Measurements from ENCODE around the gene APBA2.

Gene APBA2

GRCh38 chr15:29058903-29059539 is 173.2 kb downstream of the APBA2 start:
- H3K4me1 ChIP-seq (ENCODE audit: control insufficient read depth, insufficient read depth, low read length), result peaks cover 12% of the 10 kb centered on the region
- H3K4me3 ChIP-seq (ENCODE audit: low read depth, low read length), result no peak overlapping the region
- H3K27me3 ChIP-seq (ENCODE audit: control insufficient read depth, insufficient read depth, low read length), result no peaks in the 10 kb centered on the region
- no peaks in the 10 kb centered on the region for H3K36me3 ChIP-seq (ENCODE audit: control insufficient read depth, insufficient read depth, low read length)
- H3K9ac ChIP-seq (ENCODE audit: low read depth, low read length), result no peak overlapping the region
- no peaks in the 10 kb centered on the region for H3K9me3 ChIP-seq (ENCODE audit: control insufficient read depth, insufficient read depth, low read length)

DNA sequence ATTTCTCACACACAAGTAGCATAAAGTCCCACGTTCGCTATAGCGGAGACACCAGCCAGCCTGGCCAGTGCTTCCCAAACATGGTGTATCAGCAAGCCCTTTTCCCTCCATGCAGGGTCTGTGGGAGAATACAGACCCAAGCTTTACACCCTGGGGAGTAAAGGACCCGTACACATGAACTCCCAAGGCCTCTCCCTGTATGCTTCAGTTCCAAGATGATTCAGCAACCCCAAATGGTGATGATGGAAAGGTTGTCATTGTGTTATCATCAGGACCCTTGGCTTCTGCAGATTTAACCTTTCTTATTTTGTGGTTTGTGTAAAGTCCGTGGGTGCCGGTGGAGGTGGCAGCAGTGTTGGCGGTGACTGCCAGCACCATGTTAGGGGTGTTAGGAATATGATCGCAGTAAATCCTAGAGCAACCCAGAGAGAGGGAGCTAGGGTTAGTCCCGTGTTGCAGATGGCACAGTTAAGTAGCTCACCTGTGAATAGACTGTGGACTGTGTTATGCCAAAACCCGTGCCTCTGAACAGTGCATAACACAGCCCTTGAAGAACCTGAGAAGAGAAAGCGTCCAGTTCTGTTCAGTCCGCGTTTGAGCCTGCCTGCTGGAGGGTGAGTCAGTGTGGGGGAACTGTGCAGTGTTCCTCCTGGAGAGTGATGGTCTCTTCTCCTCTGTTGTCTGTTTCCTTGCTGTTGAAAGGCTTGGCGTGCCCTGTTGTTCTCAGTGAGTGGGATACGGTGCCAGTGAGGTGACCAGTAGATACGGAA is 174.3 kb downstream of the APBA2 start:
- Histone ChIP-seq H3K4me3 (ENCODE audit: low read depth, low read length) (no peak overlapping the region), H3K36me3 (ENCODE audit: control insufficient read depth, insufficient read depth, low read length) (no peaks in the 10 kb centered on the region), H3K9me3 (ENCODE audit: control insufficient read depth, insufficient read depth, low read length) (no peaks in the 10 kb centered on the region), H3K4me1 (ENCODE audit: control insufficient read depth, insufficient read depth, low read length) (peaks cover 12% of the 10 kb centered on the region), H3K9ac (ENCODE audit: low read depth, low read length) (no peak overlapping the region), H3K27me3 (ENCODE audit: control insufficient read depth, insufficient read depth, low read length) (no peaks in the 10 kb centered on the region)

DNA sequence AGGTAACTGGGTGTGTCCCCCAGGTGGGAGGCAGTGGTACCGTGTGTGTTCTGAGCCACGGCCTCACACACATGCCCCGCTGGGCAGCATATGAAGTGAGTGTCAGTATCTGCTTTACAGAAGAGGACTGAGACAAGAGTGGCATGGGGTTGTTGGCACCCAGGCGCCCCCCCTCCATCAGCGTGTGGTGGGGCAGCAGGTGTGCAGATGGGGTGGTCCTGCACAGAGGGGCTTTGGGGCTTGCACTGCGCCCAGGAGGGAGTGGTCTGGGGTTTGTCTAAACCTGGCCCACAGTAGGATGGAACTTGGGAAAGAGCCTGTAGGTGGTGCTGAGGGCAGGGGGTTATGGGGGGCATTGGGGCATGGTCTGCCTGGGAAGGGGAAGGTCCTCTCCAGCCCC is 176.0 kb downstream of the APBA2 start:
- Histone ChIP-seq H3K4me3 (ENCODE audit: low read depth, low read length) (no peak overlapping the region), H3K36me3 (ENCODE audit: control insufficient read depth, insufficient read depth, low read length) (no peaks in the 10 kb centered on the region), H3K9me3 (ENCODE audit: control insufficient read depth, insufficient read depth, low read length) (no peaks in the 10 kb centered on the region), H3K27me3 (ENCODE audit: control insufficient read depth, insufficient read depth, low read length) (no peaks in the 10 kb centered on the region), H3K9ac (ENCODE audit: low read depth, low read length) (no peak overlapping the region), H3K4me1 (ENCODE audit: control insufficient read depth, insufficient read depth, low read length) (peaks cover 11% of the 10 kb centered on the region)

- no peaks in the 10 kb centered on the region for H3K36me3 ChIP-seq (ENCODE audit: control insufficient read depth, insufficient read depth, low read length)
- H3K4me1 ChIP-seq (ENCODE audit: control insufficient read depth, insufficient read depth, low read length), result peaks cover 6% of the 10 kb centered on the region
- no peak overlapping the region for H3K9ac ChIP-seq (ENCODE audit: low read depth, low read length)
- H3K9me3 ChIP-seq (ENCODE audit: control insufficient read depth, insufficient read depth, low read length), result no peaks in the 10 kb centered on the region
- H3K27me3 ChIP-seq (ENCODE audit: control insufficient read depth, insufficient read depth, low read length), result no peaks in the 10 kb centered on the region
- H3K4me3 ChIP-seq (ENCODE audit: low read depth, low read length), result no peak overlapping the region
These were observed 176.4 kb downstream of the APBA2 start for GRCh38 chr15:29062179-29062591.

DNA sequence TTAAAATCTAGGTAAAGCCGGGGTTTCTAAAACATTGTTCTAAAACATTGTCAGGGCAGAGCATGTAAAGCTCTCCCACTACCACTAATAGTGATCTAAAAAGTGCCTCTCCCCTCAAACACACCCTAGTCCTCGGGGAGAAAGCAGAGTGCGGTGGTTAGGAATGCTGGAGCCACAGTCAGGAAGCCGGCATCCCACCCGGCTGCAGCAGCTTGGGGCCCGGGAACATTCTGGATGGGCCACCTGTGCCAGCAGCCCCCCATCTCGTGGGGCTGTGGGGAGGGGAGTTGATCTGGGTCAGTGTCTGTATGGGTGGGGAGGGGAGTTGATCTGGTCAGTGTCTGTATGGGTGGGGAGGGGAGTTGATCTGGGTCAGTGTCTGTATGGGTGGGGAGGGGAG is 176.9 kb downstream of the APBA2 start:
- Histone ChIP-seq H3K36me3 (ENCODE audit: control insufficient read depth, insufficient read depth, low read length) (no peaks in the 10 kb centered on the region), H3K27me3 (ENCODE audit: control insufficient read depth, insufficient read depth, low read length) (no peaks in the 10 kb centered on the region), H3K9ac (ENCODE audit: low read depth, low read length) (no peak overlapping the region), H3K9me3 (ENCODE audit: control insufficient read depth, insufficient read depth, low read length) (no peaks in the 10 kb centered on the region), H3K4me1 (ENCODE audit: control insufficient read depth, insufficient read depth, low read length) (peaks cover 2% of the 10 kb centered on the region), H3K4me3 (ENCODE audit: low read depth, low read length) (no peak overlapping the region)

DNA sequence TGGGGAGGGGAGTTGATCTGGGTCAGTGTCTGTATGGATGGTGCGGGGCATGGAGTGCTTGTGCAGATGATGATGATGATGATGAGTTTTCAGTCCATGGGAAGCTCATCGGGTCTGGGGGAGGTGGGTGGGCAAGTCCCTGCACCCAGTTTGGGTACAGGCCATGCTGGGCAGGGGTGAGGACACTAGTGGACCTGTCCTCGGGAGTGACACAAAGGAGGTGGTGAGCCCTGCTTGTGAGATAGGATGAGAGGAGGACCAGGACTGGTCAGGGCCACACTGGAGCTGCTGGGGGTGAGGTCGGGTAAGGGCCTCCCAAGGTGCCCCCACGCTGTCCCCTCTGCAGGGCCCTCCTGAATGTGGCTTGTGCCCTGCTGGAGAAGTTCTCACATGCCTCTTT is 177.9 kb downstream of the APBA2 start:
- Histone ChIP-seq H3K9ac (ENCODE audit: low read depth, low read length) (no peak overlapping the region), H3K36me3 (ENCODE audit: control insufficient read depth, insufficient read depth, low read length) (no peaks in the 10 kb centered on the region), H3K4me3 (ENCODE audit: low read depth, low read length) (no peak overlapping the region), H3K4me1 (ENCODE audit: control insufficient read depth, insufficient read depth, low read length) (no peaks in the 10 kb centered on the region), H3K27me3 (ENCODE audit: control insufficient read depth, insufficient read depth, low read length) (no peaks in the 10 kb centered on the region), H3K9me3 (ENCODE audit: control insufficient read depth, insufficient read depth, low read length) (no peaks in the 10 kb centered on the region)

DNA sequence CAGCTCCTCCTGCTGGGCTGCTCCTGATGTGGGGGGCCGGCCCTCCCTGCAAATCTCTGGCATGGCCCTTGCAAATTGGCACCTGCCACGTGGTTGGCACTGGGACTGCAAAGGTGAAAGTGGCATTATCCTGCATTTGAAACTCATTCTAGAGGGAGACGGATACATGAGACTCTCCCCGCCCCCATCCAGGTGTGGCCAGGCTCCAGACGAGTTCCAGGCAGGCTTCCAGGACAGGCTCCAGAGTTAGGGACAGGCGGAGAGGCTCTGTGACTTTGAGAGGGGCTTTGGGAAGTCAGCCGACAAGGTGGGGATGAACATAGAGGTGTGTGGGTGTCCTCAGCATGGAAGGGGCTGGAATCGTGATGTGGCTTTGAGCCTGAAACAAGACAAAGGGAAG is 178.5 kb downstream of the APBA2 start:
- Histone ChIP-seq H3K27me3 (ENCODE audit: control insufficient read depth, insufficient read depth, low read length) (no peaks in the 10 kb centered on the region), H3K9ac (ENCODE audit: low read depth, low read length) (no peak overlapping the region), H3K36me3 (ENCODE audit: control insufficient read depth, insufficient read depth, low read length) (no peaks in the 10 kb centered on the region), H3K4me3 (ENCODE audit: low read depth, low read length) (no peak overlapping the region), H3K9me3 (ENCODE audit: control insufficient read depth, insufficient read depth, low read length) (no peaks in the 10 kb centered on the region), H3K4me1 (ENCODE audit: control insufficient read depth, insufficient read depth, low read length) (no peaks in the 10 kb centered on the region)

DNA sequence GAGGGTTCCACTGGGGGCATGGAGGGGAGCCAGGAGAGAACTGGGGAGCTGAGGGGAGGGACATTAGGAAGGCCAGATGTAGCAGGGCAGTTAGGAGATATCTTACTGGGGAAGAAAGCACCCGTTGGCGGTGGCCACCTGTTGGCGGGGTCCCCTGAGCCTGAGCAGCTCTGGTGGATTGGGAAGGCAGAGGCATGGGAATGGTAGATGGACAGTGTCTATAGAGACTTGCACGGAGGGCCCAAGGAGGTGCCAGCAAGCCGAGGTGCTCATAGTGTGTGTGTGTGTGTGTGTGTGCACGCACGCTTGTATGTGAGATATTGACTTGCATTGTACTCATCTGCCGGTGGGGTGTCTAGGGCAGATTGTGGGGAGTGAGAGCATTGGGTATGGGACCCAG is 179.0 kb downstream of the APBA2 start:
- Histone ChIP-seq H3K4me1 (ENCODE audit: control insufficient read depth, insufficient read depth, low read length) (no peaks in the 10 kb centered on the region), H3K36me3 (ENCODE audit: control insufficient read depth, insufficient read depth, low read length) (no peaks in the 10 kb centered on the region), H3K27me3 (ENCODE audit: control insufficient read depth, insufficient read depth, low read length) (no peaks in the 10 kb centered on the region), H3K9me3 (ENCODE audit: control insufficient read depth, insufficient read depth, low read length) (no peaks in the 10 kb centered on the region), H3K4me3 (ENCODE audit: low read depth, low read length) (no peak overlapping the region), H3K9ac (ENCODE audit: low read depth, low read length) (no peak overlapping the region)

DNA sequence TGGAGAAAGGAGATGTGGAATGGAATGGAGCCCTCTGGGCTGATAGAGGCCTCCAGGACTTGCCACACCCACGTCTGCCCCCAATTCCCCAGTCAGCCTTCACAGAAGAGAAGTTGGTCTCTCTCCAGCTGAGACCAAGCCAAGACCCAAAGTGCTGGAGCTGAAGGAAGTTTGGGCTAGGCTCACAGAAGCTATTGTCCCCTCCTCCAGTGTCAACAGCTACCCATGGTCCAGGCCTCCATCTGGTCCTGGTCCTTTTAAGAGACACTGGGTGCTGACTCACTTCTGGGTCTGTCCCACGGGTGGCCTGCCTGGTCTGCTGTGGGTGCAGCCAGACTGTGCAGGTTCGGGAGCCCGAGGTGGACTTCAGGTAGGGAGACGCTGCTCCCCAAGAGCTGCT is 179.8 kb downstream of the APBA2 start:
- Histone ChIP-seq H3K36me3 (ENCODE audit: control insufficient read depth, insufficient read depth, low read length) (no peaks in the 10 kb centered on the region), H3K27me3 (ENCODE audit: control insufficient read depth, insufficient read depth, low read length) (no peaks in the 10 kb centered on the region), H3K4me1 (ENCODE audit: control insufficient read depth, insufficient read depth, low read length) (no peaks in the 10 kb centered on the region), H3K9me3 (ENCODE audit: control insufficient read depth, insufficient read depth, low read length) (no peaks in the 10 kb centered on the region), H3K9ac (ENCODE audit: low read depth, low read length) (no peak overlapping the region), H3K4me3 (ENCODE audit: low read depth, low read length) (no peak overlapping the region)

DNA sequence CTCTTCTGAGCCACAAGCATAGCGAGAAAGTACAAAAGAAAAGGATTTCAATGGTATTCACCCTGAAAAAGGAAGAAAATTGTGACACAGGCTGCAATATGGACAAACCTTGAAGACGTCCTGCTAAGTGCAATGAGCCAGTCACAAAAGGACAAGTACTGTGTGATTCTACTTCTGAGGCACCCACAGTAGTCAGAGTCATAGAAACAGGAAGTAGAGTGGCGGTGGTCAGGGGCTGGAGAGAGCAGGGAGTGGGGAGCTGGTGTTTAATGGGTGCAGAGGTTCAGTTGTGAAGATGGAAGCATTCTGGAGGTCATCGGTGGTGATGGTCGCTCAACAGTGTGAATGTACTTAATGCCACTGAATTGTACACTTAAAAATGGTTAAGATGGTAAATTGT is 180.5 kb downstream of the APBA2 start:
- H3K4me1 ChIP-seq (ENCODE audit: control insufficient read depth, insufficient read depth, low read length), result no peaks in the 10 kb centered on the region
- H3K4me3 ChIP-seq (ENCODE audit: low read depth, low read length), result no peak overlapping the region
- H3K9ac ChIP-seq (ENCODE audit: low read depth, low read length), result no peak overlapping the region
- no peaks in the 10 kb centered on the region for H3K27me3 ChIP-seq (ENCODE audit: control insufficient read depth, insufficient read depth, low read length)
- no peaks in the 10 kb centered on the region for H3K36me3 ChIP-seq (ENCODE audit: control insufficient read depth, insufficient read depth, low read length)
- H3K9me3 ChIP-seq (ENCODE audit: control insufficient read depth, insufficient read depth, low read length), result no peaks in the 10 kb centered on the region

DNA sequence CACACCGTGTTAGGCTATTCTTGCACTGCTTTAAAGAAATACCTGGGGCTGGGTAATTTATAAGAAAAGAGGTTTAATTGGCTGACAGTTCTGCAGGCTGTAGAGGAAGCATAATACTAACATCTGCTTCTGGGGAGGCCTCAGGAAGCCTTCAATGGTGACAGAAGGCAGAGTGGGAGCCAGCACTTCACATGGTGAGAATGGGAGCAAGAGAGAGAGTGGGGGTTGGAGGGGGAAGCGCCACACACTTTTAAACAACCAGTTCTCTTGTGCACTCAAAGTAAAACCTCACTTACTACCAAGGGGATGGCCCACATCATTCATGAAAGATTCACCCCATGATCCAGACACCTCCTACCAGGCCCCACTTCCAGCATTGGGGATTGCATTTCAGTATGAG is 181.1 kb downstream of the APBA2 start:
- Histone ChIP-seq H3K27me3 (ENCODE audit: control insufficient read depth, insufficient read depth, low read length) (no peaks in the 10 kb centered on the region), H3K9me3 (ENCODE audit: control insufficient read depth, insufficient read depth, low read length) (no peaks in the 10 kb centered on the region), H3K4me1 (ENCODE audit: control insufficient read depth, insufficient read depth, low read length) (no peaks in the 10 kb centered on the region), H3K4me3 (ENCODE audit: low read depth, low read length) (no peak overlapping the region), H3K36me3 (ENCODE audit: control insufficient read depth, insufficient read depth, low read length) (no peaks in the 10 kb centered on the region), H3K9ac (ENCODE audit: low read depth, low read length) (no peak overlapping the region)

- Histone ChIP-seq H3K36me3 (ENCODE audit: control insufficient read depth, insufficient read depth, low read length) (no peaks in the 10 kb centered on the region), H3K9me3 (ENCODE audit: control insufficient read depth, insufficient read depth, low read length) (no peaks in the 10 kb centered on the region), H3K4me1 (ENCODE audit: control insufficient read depth, insufficient read depth, low read length) (no peaks in the 10 kb centered on the region), H3K4me3 (ENCODE audit: low read depth, low read length) (no peak overlapping the region), H3K27me3 (ENCODE audit: control insufficient read depth, insufficient read depth, low read length) (no peaks in the 10 kb centered on the region), H3K9ac (ENCODE audit: low read depth, low read length) (no peak overlapping the region)
These were observed 182.2 kb downstream of the APBA2 start for GRCh38 chr15:29067949-29068348.

Measured in iPS-15b (cell line).